GM18907 (cell line): ENCODE data around the gene MDP1.
A peak's percentile ranks its signal among the peaks of the same experiment; 100 is the strongest.
"Not testable (repeated sequence)": the region's sequence is repeated elsewhere in the genome, so short reads cannot be mapped to it uniquely, and the experiment has no call there.

Experiments used
- ATAC-seq: cut with Tn5 transposase; IDR thresholded peaks from one replicate; pipeline ENCODE4 v1.9.1; 2021; ENCODE audit warnings: mild to moderate bottlenecking, moderate library complexity; ENCODE audit not compliant: unreplicated experiment

The MDP1 gene

DNA sequence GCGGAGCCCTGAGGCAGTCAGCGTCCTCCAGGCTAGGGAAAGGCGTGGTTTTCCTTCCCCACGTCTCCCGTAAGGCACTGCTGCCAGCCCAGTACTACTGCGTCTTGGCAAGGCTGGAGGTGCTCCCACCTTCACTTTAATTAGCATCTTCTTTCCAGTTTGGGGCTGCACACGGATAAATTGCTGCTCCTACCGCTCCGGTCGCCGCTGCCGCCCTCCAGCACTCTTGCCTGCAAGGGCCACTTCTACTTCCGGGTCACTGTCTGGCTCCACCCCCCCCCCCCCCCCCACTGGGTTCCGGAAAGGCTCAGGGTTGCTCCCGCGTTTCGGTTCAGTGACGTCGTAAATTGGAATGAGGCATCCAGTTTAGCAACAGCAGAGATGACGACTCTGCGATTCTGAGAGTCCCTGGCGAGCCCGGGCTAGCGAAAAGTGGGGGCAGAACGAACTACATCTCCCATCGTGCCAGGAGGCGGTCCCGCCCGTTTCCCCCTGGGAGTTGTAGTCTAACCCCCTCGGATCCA lies 16.3 kb upstream of the MDP1 start, which contains the start of gene NEDD8:
Gene NEDD8, minus strand, starts transcription at position 247 of the 524 bp plus-strand sequence. Its CDS starts 100 bp downstream, at position 147.
- peak; percentile 77 for ATAC-seq

DNA sequence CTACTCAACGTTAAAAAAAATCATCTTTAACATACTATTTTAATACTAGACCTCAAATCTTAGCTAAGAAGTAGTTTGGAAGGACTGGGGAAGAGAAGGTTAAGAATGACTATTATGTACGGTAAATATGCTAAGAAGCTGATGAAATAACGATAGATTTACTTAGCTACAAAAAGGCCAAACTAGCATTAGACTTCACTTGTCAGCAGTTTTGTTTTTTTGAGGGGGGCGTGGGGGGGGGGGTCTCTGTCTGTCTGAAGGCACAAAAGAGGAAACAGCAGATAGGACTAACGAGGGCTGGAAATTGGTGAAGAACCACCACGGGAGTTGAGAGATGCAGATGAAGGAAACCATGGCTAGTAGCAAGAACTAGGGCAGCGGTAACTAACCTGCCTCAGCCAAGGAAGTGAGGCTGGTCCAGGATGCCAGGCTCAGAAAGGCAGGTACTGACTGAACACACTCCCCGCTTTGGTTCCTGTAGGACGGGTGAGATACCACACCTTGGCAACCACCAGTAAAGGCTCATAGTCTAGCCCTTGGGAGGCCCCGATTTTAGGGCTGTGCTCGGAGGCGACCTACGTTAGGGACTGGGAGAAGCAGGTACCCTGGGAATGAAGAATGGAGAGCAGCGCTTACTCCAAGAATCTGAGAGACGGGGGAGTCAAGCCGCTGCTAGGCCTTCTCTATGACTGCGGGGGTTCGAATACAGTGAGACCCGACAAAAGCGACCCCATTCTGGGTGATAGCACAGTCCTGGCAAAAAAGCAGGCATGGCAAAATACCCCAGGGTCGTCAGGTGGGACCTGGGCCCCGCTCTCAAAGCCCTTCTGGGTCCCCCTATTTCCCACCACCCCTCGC lies 15.6 kb upstream of the MDP1 start:
- ATAC-seq = peak; percentile 21

DNA sequence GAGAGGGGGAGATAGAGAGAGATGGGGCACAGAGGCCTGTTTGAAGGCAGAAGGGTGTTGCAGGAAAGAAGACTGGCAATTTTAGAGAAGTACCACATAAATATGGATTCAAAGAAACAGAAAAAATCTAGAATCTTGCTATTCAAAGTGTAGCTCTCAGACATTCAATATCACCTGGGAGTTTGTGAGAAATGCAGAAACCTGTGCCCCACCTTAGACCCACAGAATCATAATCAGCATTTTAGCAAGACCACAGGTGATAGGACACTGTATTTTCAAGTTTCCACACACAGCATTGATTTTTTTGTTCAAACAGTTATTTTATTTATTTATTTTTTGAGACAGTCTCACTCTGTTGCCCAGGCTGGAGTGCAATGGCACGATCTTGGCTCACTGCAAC lies 13.0 kb upstream of the MDP1 start:
- ATAC-seq = no peak

DNA sequence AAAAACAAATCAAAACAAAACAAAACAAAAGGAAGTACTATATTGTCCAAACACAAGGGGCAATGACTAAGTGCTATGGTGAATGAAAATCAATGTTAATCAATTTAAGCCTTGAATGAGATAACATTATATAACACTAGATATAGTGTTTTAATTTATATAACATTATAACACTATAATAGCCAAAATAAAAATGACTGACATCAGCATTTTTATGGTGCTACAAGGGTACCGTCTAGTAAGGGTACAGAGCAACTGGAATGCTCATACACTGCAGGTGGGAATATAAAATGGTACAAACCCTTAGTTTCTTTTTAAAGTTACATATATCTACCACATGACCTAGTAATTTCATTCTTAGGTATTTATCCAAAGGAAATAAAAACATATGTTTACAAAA lies 10.6 kb upstream of the MDP1 start:
- no peak for ATAC-seq

DNA sequence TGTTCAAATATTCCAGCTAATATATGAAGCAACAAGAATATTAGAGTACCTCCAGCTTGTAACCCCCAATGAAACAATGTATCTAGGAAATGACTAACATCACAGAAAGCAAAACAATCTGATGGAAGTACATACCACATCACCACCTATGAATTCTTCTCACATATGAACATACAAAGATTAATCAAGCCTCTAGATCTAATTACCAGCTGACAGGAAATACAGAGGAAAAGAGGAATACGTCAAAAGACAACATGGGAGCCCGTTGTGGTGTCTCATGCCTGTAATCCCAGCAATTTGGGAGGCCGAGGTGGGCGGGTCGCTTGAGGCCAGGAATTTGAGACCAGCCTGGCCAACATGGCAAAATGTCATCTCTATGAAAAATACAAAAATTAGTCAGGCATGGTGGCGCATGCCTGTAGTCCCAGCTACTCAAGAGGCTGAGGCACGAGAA lies 8.8 kb upstream of the MDP1 start:
- no peak for ATAC-seq

DNA sequence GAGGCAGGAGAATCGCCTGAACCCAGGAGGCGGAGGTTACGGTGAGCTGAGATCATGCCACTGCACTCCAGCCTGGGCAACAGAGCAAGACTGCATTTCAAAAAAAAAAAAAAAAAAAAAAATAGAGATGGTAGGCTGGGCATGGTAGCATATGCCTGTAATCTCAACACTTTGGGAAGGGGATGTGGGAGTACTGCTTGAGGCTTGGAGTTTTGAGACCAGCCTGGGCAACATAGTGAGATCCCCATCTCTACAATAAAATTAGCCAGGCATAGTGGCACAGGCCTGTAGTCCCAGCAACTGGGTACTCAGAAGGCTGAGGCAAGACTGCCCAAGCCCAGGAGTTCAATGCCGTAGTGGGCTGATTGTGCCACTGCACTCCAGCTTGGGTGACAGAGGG lies 7.1 kb upstream of the MDP1 start:
- ATAC-seq = not testable (repeated sequence)

DNA sequence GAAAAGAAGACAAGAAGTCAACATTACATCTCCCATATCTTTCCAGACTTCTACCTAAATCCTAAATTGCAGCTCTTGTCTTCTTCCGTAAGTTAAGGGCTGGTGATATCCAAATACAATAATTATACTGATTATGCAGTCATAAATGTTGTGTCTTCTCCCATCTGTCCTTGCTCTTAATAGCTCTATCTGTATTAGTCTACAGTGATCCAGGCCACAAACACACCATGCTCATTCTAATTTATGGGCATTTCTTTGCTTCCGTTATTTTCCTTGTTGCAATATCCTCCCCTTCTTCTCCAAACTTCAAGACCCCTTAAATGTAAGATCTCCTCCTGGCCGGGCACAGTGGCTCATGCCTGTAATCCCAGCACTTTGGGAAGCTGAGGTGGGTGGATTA lies 3.7 kb upstream of the MDP1 start:
- ATAC-seq = no peak

DNA sequence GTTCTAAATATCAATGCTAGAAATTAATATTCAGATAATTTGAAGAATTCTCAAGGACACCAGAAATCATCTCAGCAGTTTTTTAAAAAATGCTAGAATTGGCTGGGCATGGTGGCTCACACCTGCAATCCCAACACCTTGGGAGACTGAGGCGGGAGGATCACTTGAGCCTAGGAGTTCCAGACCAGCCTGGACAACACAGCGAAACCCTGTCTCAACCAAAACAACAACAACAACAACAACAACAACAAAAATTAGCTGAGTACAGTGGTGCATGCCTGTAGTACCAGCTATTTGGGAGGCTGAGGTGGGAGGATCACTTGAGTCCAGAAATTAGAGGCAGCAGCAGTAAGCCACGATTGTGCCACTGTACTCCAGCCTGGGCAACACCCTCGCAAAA lies 3.2 kb upstream of the MDP1 start:
- ATAC-seq = no peak

DNA sequence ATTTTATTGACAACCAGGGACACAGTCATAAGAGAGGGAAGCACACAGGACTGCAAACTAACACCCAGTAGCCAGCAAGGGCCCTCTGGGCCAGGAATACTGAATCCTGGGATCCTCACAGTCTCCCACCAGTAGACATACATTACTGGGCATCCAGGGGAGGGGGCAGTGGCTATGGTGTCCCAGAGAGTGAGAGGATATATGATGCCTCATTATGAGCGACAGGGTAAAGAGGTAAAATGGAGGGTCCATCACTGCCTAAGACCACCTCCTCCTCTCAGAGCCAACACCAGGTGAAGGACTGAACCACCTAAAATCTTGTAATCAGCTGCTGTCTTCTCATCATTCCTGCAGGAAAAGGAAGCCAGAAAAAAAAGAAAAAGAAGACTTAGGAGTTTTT lies 1.0 kb upstream of the MDP1 start:
- not testable (repeated sequence) for ATAC-seq

DNA sequence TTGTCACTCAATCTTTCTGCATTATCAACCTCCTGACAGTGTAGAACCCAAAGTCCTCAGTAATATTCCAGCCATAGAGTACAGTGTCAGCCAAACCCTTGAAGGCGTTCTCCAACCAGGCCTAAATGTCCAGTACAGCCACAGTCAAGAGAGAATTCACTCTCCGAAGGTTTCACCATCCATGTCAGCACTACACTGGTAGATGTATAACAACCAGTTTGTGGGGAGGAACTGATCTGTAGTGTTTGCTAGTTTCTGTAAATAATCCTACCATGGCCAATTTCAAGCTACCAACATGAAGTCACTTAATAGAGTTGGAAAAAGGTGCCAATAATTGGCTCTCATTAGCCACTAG lies 456 bp upstream of the MDP1 start:
- ATAC-seq = no peak

DNA sequence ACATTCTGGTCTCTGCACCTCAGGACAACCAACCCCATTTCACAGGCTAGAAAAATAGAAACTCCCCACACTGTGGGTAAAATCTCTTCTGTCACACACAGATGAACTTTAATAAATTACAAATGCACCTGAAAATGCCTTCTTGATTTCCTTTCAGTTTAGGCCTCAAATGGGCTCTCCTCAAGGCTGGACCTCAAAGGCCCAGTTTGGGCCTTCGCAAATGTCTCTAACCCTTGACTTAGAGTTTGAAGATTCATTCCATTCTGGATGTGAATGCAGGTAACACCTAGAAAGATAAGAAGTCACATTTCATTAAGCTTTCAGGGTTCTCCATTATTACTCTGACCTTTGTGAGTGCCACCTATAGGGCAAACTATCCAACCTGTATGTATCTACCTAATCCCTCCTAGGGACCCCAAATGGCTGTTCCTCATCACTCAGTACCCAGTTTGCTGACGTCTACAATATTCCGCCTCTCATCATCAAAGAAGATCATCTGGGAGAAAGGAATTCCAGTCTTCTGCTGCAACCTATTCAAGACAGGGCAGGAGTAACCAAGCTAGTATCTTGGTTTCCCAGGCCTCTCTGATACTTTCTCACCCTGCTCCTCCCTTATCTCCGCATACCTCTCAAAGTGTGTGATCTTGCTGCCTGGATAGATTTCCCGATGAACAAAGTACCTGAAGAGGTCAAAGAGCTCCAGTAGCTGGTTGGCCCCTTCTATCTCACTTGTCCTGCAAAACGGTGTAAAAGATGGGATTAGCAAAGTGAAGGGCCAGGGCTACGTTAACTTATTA lies 1.8 kb downstream of the MDP1 start:
- no peak for ATAC-seq

DNA sequence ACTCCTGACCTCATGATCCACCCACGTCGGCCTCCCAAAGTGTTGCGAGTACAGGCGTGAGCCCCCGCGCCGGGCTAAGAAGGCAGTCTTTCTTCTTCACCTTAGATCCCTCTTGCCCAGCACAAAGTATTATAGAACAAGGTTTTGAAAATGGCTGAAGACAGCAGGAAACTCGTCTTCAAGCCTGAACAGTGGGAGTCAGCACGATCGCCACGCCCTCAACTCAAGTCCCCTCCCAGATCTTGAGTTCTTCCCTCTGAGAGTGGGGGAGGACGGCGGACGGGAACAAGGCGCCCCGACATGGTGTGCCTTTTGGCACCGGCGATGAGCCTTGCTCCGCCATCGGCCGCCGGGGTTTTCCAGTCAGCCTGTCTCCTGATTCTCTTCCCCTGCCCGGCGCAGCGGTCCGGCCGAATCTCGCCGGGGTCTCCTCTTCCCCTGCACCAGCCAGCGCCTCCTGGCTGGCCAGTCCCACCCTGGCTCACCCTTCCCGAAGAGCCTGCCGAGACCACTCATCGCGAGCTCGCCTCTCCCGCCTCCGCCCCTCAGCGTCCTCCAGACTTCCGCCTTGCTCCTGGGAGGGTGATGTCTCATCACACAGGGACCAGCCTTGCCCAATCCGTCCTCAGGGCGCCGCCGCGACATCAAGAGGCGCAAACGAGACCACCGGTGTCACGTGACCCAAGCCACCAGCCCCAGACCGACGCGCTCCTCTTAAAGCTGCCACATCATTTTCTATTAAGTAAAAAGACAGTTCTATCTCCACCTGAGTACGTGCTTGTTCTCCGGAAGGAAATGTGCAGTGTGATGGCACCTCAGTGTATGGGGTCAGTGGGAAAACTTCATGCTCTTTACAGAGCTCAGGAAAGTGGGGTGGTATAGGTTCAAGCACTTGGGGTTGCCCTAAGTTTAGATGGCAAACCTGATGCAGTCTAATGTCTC lies 2.7 kb downstream of the MDP1 start, which contains the start of gene CHMP4A:
Gene CHMP4A, minus strand, starts transcription at position 565 of the 942 bp plus-strand sequence. Its CDS starts 49 bp downstream, at position 516.
- ATAC-seq = peak; percentile 86

DNA sequence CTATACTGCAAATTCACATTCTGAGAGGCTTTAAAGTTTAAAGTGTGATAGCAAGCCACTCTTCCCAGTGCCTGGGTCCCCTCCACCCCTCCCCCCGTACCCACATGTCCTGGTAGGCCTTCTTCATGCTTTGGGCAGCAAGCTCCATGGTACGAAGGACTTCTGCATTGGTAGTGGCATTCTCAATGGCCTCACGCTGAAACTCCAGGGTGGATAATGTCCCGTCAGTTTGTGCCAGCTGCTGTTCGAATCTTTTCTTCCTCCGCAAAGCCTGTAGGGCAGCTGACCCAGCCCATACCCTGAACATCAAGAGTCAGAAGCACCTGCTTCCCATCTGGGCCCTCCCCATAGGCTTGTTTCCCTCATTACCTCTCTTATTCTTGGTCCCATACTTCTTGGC lies 4.6 kb downstream of the MDP1 start:
- no peak for ATAC-seq

DNA sequence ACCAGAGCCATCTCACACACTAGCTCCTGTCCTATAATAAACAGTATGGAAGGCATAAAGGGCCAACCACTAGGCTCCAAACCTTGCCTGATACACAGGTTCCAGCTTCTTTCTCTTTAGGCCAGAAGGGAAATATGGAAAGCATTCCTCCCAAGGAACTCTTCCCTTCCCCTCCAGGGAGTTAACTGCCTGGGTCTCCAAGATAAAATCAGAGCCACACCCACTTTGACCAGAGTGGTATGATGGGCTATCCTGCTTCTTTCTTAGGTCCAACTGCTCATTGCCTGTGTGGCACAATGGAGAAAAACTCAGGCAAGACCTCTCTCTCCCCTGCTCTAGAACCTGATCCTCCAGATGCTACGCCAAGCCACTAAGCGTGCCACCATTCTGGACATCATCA lies 8.2 kb downstream of the MDP1 start:
- no peak for ATAC-seq

DNA sequence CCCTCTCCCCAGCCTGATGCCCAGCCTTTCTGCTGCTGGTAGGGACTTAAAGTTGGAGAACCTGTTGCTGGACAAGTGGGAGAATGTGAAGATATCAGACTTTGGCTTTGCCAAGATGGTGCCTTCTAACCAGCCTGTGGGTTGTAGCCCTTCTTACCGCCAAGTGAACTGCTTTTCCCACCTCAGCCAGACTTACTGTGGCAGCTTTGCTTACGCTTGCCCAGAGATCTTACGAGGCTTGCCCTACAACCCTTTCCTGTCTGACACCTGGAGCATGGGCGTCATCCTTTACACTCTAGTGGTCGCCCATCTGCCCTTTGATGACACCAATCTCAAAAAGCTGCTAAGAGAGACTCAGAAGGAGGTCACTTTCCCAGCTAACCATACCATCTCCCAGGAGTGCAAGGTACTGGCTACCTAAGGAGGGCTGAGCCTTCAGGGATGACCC lies 8.7 kb downstream of the MDP1 start:
- no peak for ATAC-seq

DNA sequence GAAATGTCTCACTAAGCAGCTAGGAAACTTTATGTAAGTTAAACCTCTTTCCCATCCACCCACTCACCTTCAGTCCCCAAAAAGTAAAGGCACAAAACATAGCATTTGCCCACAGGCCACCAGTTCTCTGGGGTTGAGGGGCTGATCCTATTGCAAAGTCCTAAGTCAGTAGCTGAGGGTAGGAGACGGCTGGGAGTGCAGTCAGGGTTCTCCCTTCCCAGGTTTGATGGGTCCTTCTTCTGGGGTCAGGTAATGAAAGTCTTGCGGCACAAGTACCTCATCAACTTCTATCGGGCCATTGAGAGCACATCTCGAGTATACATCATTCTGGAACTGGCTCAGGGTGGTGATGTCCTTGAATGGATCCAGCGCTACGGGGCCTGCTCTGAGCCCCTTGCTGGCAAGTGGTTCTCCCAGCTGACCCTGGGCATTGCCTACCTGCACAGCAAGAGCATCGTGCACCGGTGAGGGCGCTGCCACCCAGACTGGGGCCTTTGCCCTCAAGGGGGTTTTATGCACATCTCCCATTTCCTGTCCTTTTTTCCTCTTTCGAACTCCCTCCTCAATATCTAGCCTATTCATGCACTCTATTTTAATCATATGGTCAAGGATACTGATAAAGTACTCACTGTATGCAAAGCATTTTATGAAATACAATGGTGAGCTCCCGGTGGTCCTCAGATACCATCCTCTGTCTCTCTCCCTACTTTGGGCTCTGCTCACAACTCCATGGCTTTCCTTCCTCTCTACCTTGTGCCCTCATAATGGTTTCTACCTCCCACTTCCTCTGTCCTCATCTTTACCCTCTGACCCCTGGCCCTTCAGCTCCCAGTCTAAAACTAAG lies 9.4 kb downstream of the MDP1 start:
- ATAC-seq = no peak

DNA sequence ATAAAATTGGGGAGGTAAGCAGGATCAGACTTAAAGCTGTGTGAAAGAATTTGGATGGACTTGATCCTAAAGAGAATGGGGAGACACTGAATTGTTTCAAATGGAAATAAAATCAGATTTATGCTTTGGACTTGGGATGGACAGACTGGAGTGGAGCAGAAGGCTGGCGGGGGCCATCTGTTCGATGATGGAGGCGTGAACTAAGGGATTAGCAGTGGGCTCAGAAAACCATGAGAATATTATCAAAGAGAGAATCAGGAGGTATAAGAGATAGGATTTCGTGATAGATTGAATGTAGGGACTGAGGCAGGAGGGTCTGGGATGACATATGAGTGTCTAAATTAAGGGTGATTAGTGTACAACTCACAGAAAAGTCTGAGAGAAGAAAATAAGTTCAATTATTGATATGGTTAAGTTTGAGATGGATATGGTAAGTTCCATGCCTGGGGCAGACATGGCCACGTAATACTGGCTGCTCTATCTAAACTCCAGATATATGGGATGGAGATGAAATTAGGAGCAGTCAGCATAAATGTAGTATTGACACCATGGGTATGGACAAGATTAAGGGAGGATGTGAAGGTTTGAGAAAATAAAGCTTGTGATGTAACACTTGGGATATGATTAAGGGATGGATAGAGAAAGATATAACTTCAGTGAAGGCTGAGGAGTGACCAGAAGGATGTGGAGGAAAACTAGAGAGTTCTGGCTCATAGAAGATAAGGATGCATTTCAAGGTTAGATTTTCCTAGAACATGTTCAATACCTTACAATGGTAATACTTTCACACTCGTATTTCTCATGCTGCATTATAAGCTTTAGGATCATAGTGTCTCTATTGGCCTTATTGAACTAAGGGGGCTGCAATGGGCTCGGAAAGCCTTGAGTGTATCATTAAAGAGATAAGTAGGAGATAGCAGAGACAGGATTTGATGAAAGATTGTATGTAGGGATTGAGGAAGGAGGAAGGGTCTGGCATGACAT lies 11.4 kb downstream of the MDP1 start:
- ATAC-seq = no peak

DNA sequence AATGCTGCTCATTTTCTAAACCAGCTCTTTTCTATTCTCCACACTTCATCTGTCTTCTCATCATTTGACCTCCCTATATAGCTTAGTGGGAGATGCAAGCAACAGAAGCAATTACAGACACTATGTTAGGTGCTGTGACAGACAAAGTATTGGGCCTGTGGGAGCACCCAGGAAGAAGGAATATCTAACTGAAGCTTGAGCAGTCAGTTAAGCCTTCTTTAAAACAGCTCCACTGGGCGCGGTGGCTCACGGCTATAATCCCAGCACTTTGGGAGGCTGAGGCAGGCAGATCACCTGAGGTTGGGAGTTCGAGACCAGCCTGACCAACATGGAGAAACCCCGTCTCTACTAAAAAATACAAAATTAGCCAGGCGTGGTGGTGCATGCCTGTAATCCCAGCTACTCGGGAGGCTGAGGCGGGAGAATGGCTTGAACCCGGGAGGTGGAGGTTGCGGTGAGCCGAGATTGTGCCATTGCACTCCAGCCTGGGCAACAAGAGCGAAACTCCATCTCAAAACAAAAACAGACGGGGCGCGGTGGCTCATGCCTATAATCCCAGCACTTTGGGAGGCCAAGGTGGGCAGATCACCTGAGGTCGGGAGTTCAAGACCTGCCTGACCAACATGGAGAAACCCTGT lies 12.5 kb downstream of the MDP1 start:
- ATAC-seq = not testable (repeated sequence)
